CD4-positive, alpha-beta T cell treated with Interleukin-6 for 4 hours (primary cell): Measurements from ENCODE around the gene HOXD10.
A peak's percentile ranks its signal among the peaks of the same experiment; 100 is the strongest.

ENCODE experiments used
- DNase-seq: peaks from one replicate; pipeline ENCODE4 v3.0.0-alpha.2; 2020; ENCODE audit warnings: mixed read lengths

The HOXD10 gene

DNA sequence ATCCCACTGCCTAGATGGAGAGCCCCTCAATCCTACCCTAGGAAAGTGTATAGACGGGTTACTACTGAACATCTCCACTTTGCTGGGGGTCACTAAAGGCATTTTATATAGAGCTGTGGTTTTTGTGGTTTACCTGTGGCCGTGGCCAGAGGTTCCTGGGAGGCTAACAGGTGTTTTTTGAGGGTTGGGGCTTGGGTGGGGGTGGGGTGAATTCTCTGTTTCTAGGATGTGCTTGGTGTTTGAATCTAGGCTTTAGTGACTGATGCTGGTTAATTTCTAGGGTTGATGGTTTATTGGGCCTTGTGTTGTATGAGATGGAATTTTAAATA, 20.6 kb downstream of the HOXD10 start:
- no peak for DNase-seq

- no peak for DNase-seq
Observed at GRCh38 chr2:176137906-176138305, 21.3 kb downstream of the HOXD10 start.

DNA sequence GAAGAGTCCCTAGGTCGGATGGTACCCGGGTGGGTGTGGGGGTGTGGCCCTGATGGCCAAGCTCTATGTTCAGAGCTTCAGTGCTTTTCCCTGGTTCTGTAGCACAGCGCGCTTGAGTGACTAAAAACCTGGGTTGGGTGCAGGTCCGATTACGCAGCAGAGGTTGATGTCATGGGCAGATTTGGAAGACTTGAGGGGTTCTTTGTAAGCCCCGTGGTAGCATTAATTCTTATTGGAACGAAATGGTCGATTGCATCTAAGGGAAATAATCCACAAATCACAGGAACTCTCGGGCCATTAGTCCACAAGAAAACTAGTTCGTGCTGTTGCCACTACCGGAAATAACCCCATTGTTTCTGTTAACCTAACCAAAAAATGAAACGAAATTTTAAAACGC, 21.9 kb downstream of the HOXD10 start:
- no peak for DNase-seq

- no peak for DNase-seq
Observed at GRCh38 chr2:176138923-176139660, 22.5 kb downstream of the HOXD10 start.

DNA sequence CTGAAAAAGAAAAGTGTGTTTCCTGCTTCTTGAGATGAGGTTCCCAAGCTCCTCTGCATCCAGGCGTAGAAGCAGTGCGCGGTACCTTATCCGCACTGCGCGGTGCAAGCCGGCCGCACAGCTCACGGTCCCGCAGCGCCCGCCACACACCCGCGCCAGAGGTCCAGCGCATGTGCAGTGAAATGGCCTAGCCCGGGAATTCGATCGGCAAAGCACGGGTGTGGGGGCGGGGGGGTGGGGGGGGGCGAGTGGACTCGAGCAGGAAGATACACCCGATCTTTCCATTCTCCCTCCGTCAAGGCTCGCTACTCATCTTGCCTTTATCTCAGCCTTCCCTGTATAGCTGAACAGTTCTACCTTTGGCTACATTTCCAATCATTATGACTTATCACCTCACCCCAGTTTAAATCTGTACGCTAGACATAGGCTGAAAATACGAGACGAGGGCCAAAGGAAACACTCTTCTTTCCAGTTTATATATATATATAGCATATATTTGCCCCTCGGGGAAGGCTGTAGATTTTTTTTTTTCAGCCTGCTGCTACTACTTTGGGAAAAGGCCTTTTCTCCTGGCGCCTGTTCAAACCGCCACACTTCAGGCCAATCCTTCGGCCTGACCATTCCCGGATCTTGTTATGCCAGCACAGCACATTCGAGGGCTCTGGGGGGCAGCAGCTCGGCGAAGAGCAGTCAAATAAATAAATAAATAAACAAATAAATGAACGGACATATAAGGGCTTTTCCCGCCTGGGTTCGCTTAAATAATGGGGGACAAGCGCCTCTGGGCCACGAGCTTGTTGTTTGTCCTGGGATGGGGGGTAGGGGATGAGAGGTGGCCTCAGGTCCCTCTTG, 23.3 kb downstream of the HOXD10 start:
- no peak for DNase-seq

GRCh38 chr2:176140513-176141317, 24.1 kb downstream of the HOXD10 start:
- peak; percentile 54 for DNase-seq

GRCh38 chr2:176142281-176142680, 25.7 kb downstream of the HOXD10 start:
- DNase-seq, result no peak

DNA sequence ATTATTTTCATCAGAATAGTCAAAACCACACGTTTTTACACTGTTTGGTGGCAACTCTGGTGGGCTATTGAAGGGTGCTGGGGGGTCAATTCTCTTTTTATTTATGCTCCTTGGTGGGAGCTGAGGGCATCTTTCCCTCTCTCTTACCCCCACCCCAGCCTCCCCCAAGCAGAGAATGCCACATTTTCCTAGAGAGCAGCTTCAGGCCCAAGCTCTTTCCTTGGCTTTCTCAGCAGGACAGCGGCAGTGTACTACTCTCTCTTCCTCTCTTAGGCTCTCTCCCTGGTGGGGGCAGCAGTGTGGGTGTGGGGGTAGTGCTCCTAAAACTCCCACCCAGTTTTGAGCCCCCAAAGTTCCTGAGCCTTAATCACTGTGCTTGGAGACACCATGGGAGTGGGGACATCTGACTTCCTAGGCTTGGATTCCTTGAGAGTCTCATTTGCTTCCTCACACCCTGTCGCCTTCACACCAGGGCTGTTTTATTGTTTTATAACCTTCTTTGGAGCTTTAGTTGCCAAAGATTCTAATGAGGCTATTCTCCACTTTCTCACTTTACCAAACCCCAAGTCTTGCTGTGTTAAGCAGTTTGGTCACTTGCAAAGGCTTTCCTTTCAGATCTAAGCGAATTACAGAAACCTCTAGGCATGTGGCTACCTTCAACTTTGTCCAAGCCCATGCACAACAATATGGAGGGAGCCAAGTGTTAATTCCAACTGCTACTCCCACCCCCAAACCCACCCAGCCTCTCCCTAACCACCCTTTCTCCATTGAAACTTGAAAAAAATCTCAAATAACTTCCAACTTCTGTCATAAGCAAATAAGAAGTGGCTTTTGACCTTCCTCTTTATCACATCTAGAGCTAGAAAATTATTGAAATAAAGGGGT, 28.7 kb downstream of the HOXD10 start:
- DNase-seq, result no peak

DNA sequence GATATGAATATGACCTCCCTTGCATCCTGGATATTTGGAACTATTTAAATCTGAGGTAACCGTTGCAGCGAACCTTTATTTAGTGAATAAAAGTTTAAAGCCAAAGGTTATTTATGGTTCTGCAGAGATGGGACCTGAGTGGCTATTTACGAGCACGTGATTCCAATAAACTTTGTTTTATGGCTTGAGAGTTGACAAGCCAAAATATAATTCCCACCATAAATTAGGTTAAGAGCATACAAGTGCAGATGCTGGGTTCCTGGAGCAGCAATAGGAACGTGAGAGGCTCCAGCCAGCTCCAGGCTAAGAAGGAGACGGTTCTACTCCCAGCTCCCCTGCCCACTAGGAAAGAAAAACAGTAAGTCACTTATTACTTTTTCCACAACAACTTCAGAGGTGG, 29.5 kb downstream of the HOXD10 start:
- DNase-seq, result no peak

GRCh38 chr2:176146645-176147044, 30.1 kb downstream of the HOXD10 start:
- DNase-seq, result no peak

- DNase-seq, result no peak
Observed at GRCh38 chr2:176147210-176147799, 30.7 kb downstream of the HOXD10 start.

DNA sequence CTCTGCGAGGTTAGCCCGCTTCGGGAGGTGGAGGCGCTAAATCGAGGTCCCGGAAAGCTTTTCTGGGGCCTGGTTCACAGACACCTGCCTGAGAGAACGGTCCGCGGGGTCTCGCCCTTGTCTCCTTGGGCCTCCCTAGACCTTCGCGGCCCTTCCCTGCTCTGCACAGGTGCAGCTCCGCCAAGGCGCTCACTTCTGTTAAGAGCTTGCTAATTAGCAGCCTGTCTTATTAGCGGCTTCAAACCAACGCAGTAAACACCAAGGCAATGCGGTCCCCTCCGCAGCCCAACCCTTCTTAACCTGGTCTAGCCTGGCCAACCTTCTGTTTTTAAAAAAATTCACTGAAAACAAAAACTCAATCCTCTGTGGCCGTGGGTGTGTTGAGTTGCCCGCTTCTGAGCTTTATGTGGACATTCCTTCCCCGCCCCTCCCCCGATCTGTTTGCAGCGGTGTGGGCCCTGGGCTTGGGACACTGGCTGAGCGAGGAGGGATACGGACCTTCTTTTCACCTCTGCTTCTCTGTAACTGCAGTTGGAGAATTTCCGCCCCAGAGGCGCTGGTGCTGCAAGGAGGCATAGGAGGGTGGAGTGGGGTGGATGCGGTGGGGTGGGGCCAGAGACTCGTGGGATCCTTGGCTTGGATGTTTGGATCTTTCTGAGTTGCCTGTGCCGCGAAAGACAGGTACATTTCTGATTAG, 31.4 kb downstream of the HOXD10 start:
- DNase-seq, result no peak

- no peak for DNase-seq
Observed at GRCh38 chr2:176148751-176149421, 32.3 kb downstream of the HOXD10 start.

GRCh38 chr2:176149481-176149938, 32.9 kb downstream of the HOXD10 start:
- DNase-seq, result no peak

- no peak for DNase-seq
Observed at GRCh38 chr2:176149939-176150583, 33.5 kb downstream of the HOXD10 start.

GRCh38 chr2:176150584-176151441, 34.2 kb downstream of the HOXD10 start:
- no peak for DNase-seq

DNA sequence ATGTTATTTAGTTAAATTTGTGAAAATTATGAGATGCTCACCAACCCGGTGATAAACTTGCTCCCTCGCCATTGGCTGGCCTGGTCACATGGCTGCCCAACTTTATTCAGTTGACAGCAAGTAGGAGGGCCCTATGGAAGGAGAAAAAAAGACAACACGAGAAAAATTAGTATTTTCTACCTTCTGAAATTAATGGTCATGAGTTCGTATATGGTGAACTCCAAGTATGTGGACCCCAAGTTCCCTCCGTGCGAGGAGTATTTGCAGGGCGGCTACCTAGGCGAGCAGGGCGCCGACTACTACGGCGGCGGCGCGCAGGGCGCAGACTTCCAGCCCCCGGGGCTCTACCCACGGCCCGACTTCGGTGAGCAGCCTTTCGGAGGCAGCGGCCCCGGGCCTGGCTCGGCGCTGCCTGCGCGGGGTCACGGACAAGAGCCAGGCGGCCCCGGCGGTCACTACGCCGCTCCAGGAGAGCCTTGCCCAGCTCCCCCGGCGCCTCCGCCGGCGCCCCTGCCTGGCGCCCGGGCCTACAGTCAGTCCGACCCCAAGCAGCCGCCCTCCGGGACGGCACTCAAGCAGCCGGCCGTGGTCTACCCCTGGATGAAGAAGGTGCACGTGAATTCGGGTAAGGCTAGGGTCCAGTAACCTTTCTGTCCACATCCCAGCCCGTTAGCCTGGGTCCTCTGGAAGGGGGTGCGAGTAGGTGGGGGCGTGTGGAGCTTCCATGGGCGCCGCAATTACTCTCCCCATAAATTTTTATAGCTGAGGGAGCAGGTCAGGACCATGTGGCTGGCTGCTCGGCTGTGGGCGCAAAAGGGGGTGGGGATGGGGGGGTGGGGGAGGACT, 35.1 kb downstream of the HOXD10 start, which contains the start of gene HOXD4:
Gene HOXD4 (plus strand): TSS at position 109 of the 846 bp plus-strand sequence. CDS start 84 bp downstream, at position 193.
- DNase-seq, result no peak
